ENCODE measurements around the gene PCDHGC3. TPM values are rescaled to one million over a fixed set of nuclear protein-coding genes. Genes with fewer than 3 reads are reported as not detected.

The PCDHGC3 gene
- polyA plus RNA-seq, 1 of the 3 experiments (the other 2 are of a cell fraction), result 97.0 TPM

DNA sequence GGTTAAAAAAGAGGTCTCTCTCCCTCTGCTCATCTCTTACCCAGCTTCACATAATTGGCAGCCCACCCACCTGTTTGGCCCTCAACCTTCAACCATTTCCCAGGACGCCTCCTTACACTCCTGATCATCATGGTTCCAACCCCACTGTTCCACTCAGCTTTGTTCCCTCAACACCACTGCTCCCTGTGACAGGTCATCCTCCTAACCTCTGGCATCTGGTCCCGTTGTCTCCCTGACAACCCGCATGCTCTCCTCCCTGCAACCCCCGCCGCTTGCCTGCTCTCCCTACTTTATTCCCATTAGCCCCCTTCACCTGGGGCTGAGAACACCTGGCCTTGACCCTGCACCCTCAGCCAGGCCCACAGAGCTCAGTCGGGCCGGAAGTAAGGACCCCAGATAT, 26.0 kb downstream of the PCDHGC3 start (continued):
- TF ChIP-seq RAD21 (IDR thresholded peaks at IDR 0.05; ENCODE audit: low read length) (no peak), JUND (IDR thresholded peaks at IDR 0.05) (no peak), PBX3 (IDR thresholded peaks at IDR 0.05) (no peak), NFIC (IDR thresholded peaks at IDR 0.05; ENCODE audit: borderline replicate concordance) (no peak)
- TF ChIP-seq, protein P1, sequence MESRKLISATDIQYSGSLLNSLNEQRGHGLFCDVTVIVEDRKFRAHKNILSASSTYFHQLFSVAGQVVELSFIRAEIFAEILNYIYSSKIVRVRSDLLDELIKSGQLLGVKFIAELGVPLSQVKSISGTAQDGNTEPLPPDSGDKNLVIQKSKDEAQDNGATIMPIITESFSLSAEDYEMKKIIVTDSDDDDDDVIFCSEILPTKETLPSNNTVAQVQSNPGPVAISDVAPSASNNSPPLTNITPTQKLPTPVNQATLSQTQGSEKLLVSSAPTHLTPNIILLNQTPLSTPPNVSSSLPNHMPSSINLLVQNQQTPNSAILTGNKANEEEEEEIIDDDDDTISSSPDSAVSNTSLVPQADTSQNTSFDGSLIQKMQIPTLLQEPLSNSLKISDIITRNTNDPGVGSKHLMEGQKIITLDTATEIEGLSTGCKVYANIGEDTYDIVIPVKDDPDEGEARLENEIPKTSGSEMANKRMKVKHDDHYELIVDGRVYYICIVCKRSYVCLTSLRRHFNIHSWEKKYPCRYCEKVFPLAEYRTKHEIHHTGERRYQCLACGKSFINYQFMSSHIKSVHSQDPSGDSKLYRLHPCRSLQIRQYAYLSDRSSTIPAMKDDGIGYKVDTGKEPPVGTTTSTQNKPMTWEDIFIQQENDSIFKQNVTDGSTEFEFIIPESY (IDR thresholded peaks at IDR 0.05; ENCODE audit: borderline replicate concordance, low read depth), result no peak

- no peak overlapping the region; a peak in 1 of 4 replicates for H3K27ac ChIP-seq (ENCODE audit: low read depth in 2 of 2, low read length in 1 of 2)
- ChIA-PET CTCF (interaction anchor here (8.5 kb wide), 1 partner anchor 20 kb away, joined by 75 read pairs; the partner anchor contains the start of gene PCDHGC4), POLR2A (no interaction called here)
These were observed 27.9 kb downstream of the PCDHGC3 start for GRCh38 chr5:141503681-141504080.

More at GRCh38 chr5:141503681-141504080, 27.9 kb downstream of the PCDHGC3 start:
- Histone ChIP-seq H3K27me3 (ENCODE audit: insufficient read depth) (no peaks in the 10 kb centered on the region), H3F3A (replicated peaks; ENCODE audit: insufficient read depth) (peaks cover 23% of the 10 kb centered on the region), H3K79me2 (ENCODE audit: insufficient read depth) (peaks cover 33% of the 10 kb centered on the region), H3K4me2 (no peak overlapping the region), H3K9me2 (no peaks in the 10 kb centered on the region), H3K4me3 (ENCODE audit: low read depth in 2 of 2, low read length in 1 of 2) (no peak overlapping the region), H3K4me1 (ENCODE audit: control insufficient read depth in 1 of 2, insufficient read depth in 2 of 2, low read depth in 1 of 2, low read length in 1 of 2) (peaks cover 23% of the 10 kb centered on the region in 2 experiments), H3K9me3 (no peaks in the 10 kb centered on the region), H3K36me3 (replicated peaks in 1 of 2; ENCODE audit: control insufficient read depth in 1 of 2, insufficient read depth in 2 of 2, low read length in 1 of 2) (peaks cover 9 to 49% of the 10 kb centered on the region in 2 experiments), H2AFZ (ENCODE audit: low read depth) (no peak overlapping the region), H3K9ac (no peak overlapping the region), H4K20me1 (ENCODE audit: insufficient read depth) (no peaks in the 10 kb centered on the region)
- TF ChIP-seq NRF1 (IDR thresholded peaks at IDR 0.05; ENCODE audit: low read depth, low read length) (no peak), CHD2 (IDR thresholded peaks at IDR 0.05; ENCODE audit: low read length, partially characterized antibody) (no peak), USF2 (IDR thresholded peaks at IDR 0.05; ENCODE audit: borderline replicate concordance, low read depth, low read length) (no peak), USF1 (IDR thresholded peaks at IDR 0.05; ENCODE audit: borderline replicate concordance, low read depth) (no peak), RCOR1 (IDR thresholded peaks at IDR 0.05; ENCODE audit: low read length) (no peak), NFIC (IDR thresholded peaks at IDR 0.05; ENCODE audit: borderline replicate concordance) (no peak)
- 78% methylated on average over 1 of the region's 2 CpGs for WGBS (ENCODE audit: low lambda C conversion rate)
- DNase-seq, result no peak
